K562 (cell line): ENCODE measurements around the gene FZD4. TPM values are rescaled to one million over a fixed set of nuclear protein-coding genes. Genes with fewer than 3 reads are reported as not detected.

Source experiments
- ASH1L ChIP-seq: fragments of 450-650 bp; IDR thresholded peaks from 2 replicates; pipeline ENCODE4 v1.6.1; 2018; ENCODE audit warnings: borderline replicate concordance, mild to moderate bottlenecking, low read depth; ENCODE audit not compliant: partially characterized antibody
- FOXJ2 ChIP-seq: fragments of 200-800 bp; sonication (Bioruptor generic); IDR thresholded peaks from 2 replicates; pipeline ENCODE4 v1.6.1; 2016; ENCODE audit warnings: missing genetic modification characterization, missing compliant biosample characterization
- HNRNPK ChIP-seq: fragments of 200-400 bp; formaldehyde crosslinking; IDR thresholded peaks from one replicate; pipeline ENCODE4 v1.6.1; 2018; ENCODE audit warnings: mild to moderate bottlenecking, low read depth, low read length; ENCODE audit not compliant: poor library complexity, severe bottlenecking
- KLF10 ChIP-seq: fragments of 250-450 bp; sonication (Bioruptor Pico); IDR thresholded peaks from 2 replicates; pipeline ENCODE4 v1.6.1; 2021; ENCODE audit warnings: matching md5 sums
- NFIC ChIP-seq: fragments of 450-650 bp; IDR thresholded peaks from 2 replicates; pipeline ENCODE4 v1.6.1; 2017; ENCODE audit warnings: mild to moderate bottlenecking, inconsistent platforms
- NR2F6 ChIP-seq: fragments of 450-650 bp; formaldehyde crosslinking; IDR thresholded peaks from 2 replicates; pipeline ENCODE4 v1.4.0; 2020; ENCODE audit warnings: mild to moderate bottlenecking
- POLR3G ChIP-seq: IDR thresholded peaks from 2 replicates; pipeline ENCODE4 v1.6.1; 2011; ENCODE audit not compliant: insufficient read length, insufficient replicate concordance; ENCODE audit errors: extremely low read depth
- RBM14 ChIP-seq: fragments of 200-400 bp; formaldehyde crosslinking; IDR thresholded peaks from 2 replicates; pipeline ENCODE4 v1.6.1; 2018; ENCODE audit warnings: low read depth, mild to moderate bottlenecking, low read length, moderate library complexity, borderline replicate concordance; ENCODE audit not compliant: insufficient read depth
- ZFPM2 ChIP-seq: fragments of 250-450 bp; sonication (Bioruptor Pico); IDR thresholded peaks from 2 replicates; pipeline ENCODE4 v1.5.1; 2022; ENCODE audit warnings: mild to moderate bottlenecking
- polyA plus RNA-seq, 8 experiments: library from polyadenylated mRNA; depleted of rRNA in 4 of 8; stranded (reverse) in 5 of 8; unstranded in 3 of 8; fragments of >200 nt; fragmentation: Nextera tagmentation in 2 of 8; fragmentation: Illumina TruSeq in 1 of 8; extraction: Ambion mirVana in 2 of 8; extraction: Trizol in 1 of 8; gene quantifications; 2 replicates each; pipeline versions ENCODE4 v1.2.1 to v1.2.3, GENCODE V29; 2011 to 2014; ENCODE audit warnings: inconsistent platforms in 1 of 8, missing spikeins in 1 of 8
- total RNA-seq, 7 experiments: library from RNA; depleted of rRNA in 6 of 7; stranded (reverse); fragments of >200 nt in 6 of 7; fragmentation: Illumina TruSeq in 2 of 7; extraction: Trizol in 2 of 7; gene quantifications; 2 replicates each; pipeline versions ENCODE4 v1.2.1 to v1.2.3, GENCODE V29; 2011 to 2021; ENCODE audit warnings: low replicate concordance in 1 of 7
- TF ChIP-seq, protein P1 (sequence below): fragments of 450-650 bp; IDR thresholded peaks from 2 replicates; pipeline ENCODE4 v1.6.1; 2017; ENCODE audit warnings: antibody characterized with exemption
- TF ChIP-seq, protein P2 (sequence below): fragments of 450-650 bp; IDR thresholded peaks from 2 replicates; pipeline ENCODE4 v1.6.1; 2016; ENCODE audit warnings: mild to moderate bottlenecking, moderate library complexity

FZD4 gene
- total and polyA plus RNA-seq, 9 of the 15 experiments (the other 6 are each of a cell fraction or from before 2014, with no cell fraction given) = 1.2 to 7.9 (median 5.8) TPM

DNA sequence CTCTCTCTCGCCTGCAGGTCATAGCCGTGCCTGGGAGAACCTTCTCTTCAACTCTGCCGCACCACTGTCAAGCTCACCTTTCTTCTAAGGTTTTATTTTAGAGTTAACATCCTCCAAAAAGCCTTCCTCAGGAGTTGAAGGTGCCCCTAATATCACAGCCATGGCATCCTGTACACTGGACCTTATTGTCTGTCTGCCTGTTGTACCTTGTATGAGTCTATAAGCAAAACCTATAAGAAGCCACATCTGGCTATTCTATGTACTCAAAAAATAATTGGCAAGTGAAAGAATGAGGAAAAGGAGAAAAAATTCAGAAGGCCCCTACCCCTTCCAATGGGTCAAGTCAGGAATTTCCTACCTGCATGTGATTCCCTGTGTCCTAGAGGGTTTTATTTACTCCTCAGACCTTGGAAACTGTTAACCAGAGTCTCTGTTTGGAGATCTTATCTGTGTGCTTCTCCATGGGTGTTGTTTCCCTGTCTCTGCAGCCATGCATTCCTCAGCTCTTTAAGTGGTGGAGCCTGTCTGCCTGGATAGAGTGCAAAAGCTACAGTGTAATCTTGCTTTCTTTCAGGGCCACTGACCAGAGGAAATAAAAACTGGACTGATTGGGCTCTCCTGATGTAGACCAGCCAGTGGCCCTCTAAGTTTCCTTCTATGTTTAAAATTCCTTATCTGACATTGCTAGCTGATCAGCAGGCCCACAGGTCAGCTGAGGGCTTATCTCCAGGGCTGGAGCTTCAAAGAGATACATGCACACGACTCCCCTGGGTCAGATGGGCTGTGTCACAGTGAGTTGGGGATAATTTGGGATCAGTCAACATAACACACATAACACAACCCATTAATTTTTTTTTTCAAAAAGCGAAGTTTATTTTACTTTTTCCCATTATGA is 44.9 kb upstream of the FZD4 start (continued):
- TF ChIP-seq ASH1L = no peak
- TF ChIP-seq FOXJ2 = peak; percentile 97
- TF ChIP-seq KLF10 (CRISPR knock-in tag) = no peak
- TF ChIP-seq HNRNPK = no peak
- TF ChIP-seq ZFPM2 (CRISPR knock-in tag) = no peak
- TF ChIP-seq, protein P1, sequence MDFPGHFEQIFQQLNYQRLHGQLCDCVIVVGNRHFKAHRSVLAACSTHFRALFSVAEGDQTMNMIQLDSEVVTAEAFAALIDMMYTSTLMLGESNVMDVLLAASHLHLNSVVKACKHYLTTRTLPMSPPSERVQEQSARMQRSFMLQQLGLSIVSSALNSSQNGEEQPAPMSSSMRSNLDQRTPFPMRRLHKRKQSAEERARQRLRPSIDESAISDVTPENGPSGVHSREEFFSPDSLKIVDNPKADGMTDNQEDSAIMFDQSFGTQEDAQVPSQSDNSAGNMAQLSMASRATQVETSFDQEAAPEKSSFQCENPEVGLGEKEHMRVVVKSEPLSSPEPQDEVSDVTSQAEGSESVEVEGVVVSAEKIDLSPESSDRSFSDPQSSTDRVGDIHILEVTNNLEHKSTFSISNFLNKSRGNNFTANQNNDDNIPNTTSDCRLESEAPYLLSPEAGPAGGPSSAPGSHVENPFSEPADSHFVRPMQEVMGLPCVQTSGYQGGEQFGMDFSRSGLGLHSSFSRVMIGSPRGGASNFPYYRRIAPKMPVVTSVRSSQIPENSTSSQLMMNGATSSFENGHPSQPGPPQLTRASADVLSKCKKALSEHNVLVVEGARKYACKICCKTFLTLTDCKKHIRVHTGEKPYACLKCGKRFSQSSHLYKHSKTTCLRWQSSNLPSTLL = no peak
- TF ChIP-seq, protein P2, sequence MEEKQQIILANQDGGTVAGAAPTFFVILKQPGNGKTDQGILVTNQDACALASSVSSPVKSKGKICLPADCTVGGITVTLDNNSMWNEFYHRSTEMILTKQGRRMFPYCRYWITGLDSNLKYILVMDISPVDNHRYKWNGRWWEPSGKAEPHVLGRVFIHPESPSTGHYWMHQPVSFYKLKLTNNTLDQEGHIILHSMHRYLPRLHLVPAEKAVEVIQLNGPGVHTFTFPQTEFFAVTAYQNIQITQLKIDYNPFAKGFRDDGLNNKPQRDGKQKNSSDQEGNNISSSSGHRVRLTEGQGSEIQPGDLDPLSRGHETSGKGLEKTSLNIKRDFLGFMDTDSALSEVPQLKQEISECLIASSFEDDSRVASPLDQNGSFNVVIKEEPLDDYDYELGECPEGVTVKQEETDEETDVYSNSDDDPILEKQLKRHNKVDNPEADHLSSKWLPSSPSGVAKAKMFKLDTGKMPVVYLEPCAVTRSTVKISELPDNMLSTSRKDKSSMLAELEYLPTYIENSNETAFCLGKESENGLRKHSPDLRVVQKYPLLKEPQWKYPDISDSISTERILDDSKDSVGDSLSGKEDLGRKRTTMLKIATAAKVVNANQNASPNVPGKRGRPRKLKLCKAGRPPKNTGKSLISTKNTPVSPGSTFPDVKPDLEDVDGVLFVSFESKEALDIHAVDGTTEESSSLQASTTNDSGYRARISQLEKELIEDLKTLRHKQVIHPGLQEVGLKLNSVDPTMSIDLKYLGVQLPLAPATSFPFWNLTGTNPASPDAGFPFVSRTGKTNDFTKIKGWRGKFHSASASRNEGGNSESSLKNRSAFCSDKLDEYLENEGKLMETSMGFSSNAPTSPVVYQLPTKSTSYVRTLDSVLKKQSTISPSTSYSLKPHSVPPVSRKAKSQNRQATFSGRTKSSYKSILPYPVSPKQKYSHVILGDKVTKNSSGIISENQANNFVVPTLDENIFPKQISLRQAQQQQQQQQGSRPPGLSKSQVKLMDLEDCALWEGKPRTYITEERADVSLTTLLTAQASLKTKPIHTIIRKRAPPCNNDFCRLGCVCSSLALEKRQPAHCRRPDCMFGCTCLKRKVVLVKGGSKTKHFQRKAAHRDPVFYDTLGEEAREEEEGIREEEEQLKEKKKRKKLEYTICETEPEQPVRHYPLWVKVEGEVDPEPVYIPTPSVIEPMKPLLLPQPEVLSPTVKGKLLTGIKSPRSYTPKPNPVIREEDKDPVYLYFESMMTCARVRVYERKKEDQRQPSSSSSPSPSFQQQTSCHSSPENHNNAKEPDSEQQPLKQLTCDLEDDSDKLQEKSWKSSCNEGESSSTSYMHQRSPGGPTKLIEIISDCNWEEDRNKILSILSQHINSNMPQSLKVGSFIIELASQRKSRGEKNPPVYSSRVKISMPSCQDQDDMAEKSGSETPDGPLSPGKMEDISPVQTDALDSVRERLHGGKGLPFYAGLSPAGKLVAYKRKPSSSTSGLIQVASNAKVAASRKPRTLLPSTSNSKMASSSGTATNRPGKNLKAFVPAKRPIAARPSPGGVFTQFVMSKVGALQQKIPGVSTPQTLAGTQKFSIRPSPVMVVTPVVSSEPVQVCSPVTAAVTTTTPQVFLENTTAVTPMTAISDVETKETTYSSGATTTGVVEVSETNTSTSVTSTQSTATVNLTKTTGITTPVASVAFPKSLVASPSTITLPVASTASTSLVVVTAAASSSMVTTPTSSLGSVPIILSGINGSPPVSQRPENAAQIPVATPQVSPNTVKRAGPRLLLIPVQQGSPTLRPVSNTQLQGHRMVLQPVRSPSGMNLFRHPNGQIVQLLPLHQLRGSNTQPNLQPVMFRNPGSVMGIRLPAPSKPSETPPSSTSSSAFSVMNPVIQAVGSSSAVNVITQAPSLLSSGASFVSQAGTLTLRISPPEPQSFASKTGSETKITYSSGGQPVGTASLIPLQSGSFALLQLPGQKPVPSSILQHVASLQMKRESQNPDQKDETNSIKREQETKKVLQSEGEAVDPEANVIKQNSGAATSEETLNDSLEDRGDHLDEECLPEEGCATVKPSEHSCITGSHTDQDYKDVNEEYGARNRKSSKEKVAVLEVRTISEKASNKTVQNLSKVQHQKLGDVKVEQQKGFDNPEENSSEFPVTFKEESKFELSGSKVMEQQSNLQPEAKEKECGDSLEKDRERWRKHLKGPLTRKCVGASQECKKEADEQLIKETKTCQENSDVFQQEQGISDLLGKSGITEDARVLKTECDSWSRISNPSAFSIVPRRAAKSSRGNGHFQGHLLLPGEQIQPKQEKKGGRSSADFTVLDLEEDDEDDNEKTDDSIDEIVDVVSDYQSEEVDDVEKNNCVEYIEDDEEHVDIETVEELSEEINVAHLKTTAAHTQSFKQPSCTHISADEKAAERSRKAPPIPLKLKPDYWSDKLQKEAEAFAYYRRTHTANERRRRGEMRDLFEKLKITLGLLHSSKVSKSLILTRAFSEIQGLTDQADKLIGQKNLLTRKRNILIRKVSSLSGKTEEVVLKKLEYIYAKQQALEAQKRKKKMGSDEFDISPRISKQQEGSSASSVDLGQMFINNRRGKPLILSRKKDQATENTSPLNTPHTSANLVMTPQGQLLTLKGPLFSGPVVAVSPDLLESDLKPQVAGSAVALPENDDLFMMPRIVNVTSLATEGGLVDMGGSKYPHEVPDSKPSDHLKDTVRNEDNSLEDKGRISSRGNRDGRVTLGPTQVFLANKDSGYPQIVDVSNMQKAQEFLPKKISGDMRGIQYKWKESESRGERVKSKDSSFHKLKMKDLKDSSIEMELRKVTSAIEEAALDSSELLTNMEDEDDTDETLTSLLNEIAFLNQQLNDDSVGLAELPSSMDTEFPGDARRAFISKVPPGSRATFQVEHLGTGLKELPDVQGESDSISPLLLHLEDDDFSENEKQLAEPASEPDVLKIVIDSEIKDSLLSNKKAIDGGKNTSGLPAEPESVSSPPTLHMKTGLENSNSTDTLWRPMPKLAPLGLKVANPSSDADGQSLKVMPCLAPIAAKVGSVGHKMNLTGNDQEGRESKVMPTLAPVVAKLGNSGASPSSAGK = peak; percentile 77
- no peak for TF ChIP-seq NR2F6 (CRISPR knock-in tag)
- no peak for TF ChIP-seq POLR3G
- no peak for TF ChIP-seq RBM14
- peak; percentile 82 for TF ChIP-seq NFIC
